Measurements from ENCODE around the gene PJVK.
"Not testable (repeated sequence)": the region's sequence is repeated elsewhere in the genome, so short reads cannot be mapped to it uniquely, and the experiment has no call there.

The PJVK gene

DNA sequence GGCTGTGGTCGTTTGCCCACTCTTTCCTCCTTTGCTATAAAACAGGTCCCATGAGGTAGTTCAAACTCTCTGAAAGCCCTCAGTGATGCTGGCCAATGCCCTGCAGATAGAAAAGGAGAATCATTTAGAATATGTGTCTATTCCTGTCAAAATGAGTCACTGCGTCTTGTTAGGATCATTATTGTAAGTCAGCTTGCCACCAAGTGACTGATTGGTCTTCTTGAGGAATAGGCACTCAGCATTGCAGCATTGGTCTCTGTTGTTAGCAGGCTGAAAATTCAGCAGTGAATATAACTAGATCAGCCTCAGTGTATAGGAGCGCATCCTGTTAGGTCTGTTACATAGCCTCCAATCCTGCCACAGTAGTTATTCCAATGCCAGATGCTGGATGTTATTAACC, 29.1 kb upstream of the PJVK start:
- H3K27ac ChIP-seq, result no peak overlapping the region
- TF ChIP-seq, protein P1, sequence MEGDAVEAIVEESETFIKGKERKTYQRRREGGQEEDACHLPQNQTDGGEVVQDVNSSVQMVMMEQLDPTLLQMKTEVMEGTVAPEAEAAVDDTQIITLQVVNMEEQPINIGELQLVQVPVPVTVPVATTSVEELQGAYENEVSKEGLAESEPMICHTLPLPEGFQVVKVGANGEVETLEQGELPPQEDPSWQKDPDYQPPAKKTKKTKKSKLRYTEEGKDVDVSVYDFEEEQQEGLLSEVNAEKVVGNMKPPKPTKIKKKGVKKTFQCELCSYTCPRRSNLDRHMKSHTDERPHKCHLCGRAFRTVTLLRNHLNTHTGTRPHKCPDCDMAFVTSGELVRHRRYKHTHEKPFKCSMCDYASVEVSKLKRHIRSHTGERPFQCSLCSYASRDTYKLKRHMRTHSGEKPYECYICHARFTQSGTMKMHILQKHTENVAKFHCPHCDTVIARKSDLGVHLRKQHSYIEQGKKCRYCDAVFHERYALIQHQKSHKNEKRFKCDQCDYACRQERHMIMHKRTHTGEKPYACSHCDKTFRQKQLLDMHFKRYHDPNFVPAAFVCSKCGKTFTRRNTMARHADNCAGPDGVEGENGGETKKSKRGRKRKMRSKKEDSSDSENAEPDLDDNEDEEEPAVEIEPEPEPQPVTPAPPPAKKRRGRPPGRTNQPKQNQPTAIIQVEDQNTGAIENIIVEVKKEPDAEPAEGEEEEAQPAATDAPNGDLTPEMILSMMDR (conservative IDR thresholded peaks at IDR 0.05), result no peak

GRCh38 chr2:178423746-178424145, 27.4 kb upstream of the PJVK start:
- H3K27ac ChIP-seq, result not testable (repeated sequence)

DNA sequence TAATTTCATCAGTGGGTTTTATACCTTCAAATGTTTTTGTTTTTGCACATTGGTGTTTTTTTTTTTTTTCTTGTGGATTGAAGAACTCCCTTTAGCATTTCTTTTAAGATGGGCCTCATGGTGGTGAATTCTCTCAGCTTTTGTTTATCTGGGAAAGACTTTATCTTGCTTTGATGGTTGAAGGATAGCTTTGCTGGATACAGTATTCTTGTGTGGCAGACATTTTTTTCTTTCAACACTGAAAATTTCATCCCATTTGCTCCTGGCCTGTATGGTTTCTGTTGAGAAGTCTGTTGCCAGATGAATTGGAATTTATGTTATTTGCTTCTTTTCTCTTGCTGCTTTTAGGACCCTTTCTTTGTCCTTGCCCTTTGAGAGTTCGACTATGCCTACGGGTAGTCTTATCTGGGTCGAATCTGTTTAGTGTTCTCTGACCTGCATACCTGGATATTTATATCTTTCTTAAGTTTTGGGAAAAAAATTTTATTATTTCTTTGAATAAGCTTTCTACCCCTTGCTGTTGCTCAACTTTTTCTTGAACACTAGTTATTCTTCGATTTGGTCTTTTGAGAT, 25.8 kb upstream of the PJVK start:
- TF ChIP-seq, protein P1 (conservative IDR thresholded peaks at IDR 0.05), result no peak

GRCh38 chr2:178426388-178426787, 24.8 kb upstream of the PJVK start:
- TF ChIP-seq, protein P1 (conservative IDR thresholded peaks at IDR 0.05), result no peak
- H3K27ac ChIP-seq, result no peak overlapping the region

More for the DNA sequence above, 25.8 kb upstream of the PJVK start:
- no peak overlapping the region for H3K27ac ChIP-seq

DNA sequence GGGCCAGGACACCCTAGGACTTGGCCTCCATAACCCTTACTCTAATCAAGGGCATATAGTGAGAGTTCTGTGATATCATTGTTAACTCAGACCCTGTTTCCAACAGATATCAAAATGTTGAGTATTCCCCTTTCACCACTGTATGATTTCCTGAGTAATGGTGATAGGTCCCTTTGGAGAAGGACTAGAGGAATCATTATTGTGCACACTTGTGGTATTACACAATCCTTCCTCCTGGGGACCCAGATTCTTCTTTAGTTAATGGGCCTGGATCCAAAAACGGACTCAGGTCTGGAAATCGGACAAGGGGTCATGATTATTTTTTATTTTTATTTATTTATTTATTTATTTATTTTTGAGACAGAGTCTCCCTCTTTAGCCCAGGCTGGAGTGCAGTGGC, 23.7 kb upstream of the PJVK start:
- H3K27ac ChIP-seq, result no peak overlapping the region
- TF ChIP-seq, protein P1 (conservative IDR thresholded peaks at IDR 0.05), result no peak

DNA sequence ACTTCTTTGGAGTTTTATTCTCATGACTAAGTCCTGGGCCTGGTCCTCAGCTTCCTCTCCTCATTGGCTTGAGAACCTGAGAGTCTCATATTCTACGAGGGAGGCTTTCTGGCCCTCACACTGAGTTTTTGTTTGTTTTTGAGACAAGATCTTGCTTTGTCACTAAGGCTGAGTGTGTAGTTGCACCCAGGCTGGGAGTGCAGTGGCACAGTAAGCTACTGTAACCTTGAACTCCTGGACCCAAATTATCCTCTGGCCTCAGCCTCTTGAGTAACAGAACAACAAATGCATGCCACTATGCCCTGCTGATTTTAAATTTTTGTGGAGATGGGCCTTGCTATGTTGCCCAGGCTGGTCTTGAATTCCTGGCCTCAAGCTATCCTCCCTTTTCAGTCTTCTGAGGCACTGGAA, 22.8 kb upstream of the PJVK start:
- TF ChIP-seq, protein P1 (conservative IDR thresholded peaks at IDR 0.05), result no peak
- no peak overlapping the region for H3K27ac ChIP-seq

GRCh38 chr2:178429336-178429735, 21.8 kb upstream of the PJVK start:
- no peak overlapping the region for H3K27ac ChIP-seq
- TF ChIP-seq, protein P1 (conservative IDR thresholded peaks at IDR 0.05), result no peak

GRCh38 chr2:178436662-178437061, 14.5 kb upstream of the PJVK start:
- no peak overlapping the region for H3K27ac ChIP-seq
- TF ChIP-seq, protein P1 (conservative IDR thresholded peaks at IDR 0.05), result no peak

Measured in VCaP (cell line).